OCI-LY7 (cell line): ENCODE results near the gene CDC5L.

ENCODE experiments used
- CTCF ChIP-seq: fragments of 200-600 bp; sonication (generic); conservative IDR thresholded peaks from 2 replicates; pipeline ENCODE4 v1.5.1; 2014; ENCODE audit warnings: mild to moderate bottlenecking, antibody characterized with exemption, low read length, moderate library complexity, mixed read lengths
- EZH2phosphoT487 ChIP-seq: fragments of 200-600 bp; sonication (generic); IDR thresholded peaks from 2 replicates; pipeline ENCODE4 v1.6.1; 2018; ENCODE audit warnings: low read depth, borderline replicate concordance, mild to moderate bottlenecking, mixed run types, antibody characterized with exemption, low read length, moderate library complexity, mixed read lengths

- TF ChIP-seq CTCF (no peak), EZH2phosphoT487 (no peak)
Observed at GRCh38 chr6:44352259-44352658, 35.2 kb upstream of the CDC5L start.
